NCI-H2196 treated with DMSO at 0.1 percent for 48 hours (cell line): ENCODE measurements around the gene LIN9.
"Not testable (repeated sequence)": the region's sequence is repeated elsewhere in the genome, so short reads cannot be mapped to it uniquely, and the experiment has no call there.

Source experiments
- DNase-seq: peaks from one replicate; lab custom pipeline; 2025; ENCODE audit not compliant: unreplicated experiment; lab: John Stamatoyannopoulos, UW

Gene LIN9, protein sequence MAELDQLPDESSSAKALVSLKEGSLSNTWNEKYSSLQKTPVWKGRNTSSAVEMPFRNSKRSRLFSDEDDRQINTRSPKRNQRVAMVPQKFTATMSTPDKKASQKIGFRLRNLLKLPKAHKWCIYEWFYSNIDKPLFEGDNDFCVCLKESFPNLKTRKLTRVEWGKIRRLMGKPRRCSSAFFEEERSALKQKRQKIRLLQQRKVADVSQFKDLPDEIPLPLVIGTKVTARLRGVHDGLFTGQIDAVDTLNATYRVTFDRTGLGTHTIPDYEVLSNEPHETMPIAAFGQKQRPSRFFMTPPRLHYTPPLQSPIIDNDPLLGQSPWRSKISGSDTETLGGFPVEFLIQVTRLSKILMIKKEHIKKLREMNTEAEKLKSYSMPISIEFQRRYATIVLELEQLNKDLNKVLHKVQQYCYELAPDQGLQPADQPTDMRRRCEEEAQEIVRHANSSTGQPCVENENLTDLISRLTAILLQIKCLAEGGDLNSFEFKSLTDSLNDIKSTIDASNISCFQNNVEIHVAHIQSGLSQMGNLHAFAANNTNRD

GRCh38 chr1:226308723-226309397 lies at the start of gene LIN9:
Gene LIN9 (minus strand): TSS chr1:226309164. CDS start chr1:226309139, 25 bp downstream.
- peak; percentile 79 for DNase-seq

- DNase-seq = no peak
These were observed 48.5 kb upstream of the LIN9 start for GRCh38 chr1:226357416-226357815.

- no peak for DNase-seq
These were observed 46.9 kb upstream of the LIN9 start for GRCh38 chr1:226355669-226356551.

- DNase-seq = no peak
These were observed 46.1 kb upstream of the LIN9 start for GRCh38 chr1:226355016-226355415.

DNA sequence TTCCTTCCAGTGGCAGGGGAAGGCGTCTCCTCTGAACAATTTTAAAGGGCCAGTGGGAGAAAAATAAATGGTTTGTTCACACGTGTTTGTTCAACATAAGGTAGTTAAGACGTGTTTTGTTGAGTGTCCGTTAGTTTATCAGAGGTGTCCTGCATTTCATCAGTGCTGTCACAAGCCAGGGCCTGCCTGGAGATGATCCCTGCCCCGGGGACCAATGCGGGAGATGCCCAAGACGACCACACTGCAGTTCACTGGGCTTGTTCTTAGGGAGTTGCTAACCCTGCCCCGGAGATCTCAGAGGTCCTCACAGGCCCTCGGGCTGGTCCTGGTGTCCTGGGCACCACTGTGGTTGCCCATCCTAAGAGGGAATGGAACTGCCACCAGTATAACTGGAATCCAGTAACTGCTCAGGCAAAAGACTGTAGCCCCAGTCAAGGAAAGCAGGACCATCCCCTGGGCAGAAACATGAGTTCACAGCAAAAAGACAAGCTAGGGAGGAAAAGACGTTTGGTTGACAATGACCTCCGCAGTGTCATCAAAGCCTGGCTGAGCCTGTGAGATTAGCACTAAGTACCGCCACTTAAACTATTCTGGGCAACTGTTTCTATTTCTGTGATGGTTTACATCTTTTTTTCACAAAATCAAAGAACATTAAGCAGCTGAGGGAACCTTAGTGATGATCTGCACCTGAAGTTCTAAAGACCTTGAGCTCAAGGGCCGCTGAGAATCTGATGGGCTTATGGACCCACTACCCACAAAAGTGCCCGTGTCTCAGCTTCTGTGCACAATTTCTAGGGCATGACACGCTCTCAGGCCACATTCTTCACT lies 44.9 kb upstream of the LIN9 start:
- DNase-seq = no peak

- DNase-seq = no peak
These were observed 42.7 kb upstream of the LIN9 start for GRCh38 chr1:226351709-226352108.

DNA sequence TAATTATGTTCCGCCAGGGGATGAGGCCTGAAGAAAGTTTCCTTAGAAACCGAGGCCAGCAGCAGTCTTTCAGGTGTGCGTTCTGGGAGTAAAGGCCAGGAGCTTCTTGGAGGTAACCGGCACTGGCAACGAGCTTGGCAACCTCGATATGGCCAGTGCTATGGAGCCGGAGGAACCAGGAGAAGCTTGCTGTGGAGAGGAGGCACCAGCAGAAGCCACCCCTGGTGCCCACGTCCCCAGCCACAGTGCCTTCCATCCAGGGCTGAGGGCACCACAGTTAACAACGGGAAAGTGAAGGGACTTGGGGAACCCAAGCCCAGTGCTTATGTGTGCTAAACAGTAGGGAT lies 41.5 kb upstream of the LIN9 start:
- no peak for DNase-seq

- no peak for DNase-seq
These were observed 41.0 kb upstream of the LIN9 start for GRCh38 chr1:226349801-226350518.

DNA sequence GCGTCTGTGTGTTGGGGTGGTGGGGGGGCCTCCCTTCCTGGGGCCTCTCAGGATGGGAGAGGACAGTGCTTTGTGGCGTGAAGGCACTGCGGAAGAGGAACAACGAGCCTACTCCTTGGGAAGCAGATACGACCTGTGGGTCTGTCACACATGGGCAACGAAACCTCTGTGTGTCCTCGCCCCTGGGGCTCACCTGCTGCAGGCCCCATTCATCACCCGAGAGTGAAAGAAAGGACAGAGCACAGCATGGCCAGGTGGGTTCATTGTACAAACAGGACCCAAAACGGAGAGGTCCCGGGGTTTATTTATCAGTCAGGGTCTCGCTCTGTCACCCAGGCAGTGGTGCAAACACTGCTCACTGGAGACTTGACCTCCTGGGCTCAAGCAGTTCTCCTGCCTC lies 40.1 kb upstream of the LIN9 start:
- DNase-seq = no peak

- no peak for DNase-seq
These were observed 35.7 kb upstream of the LIN9 start for GRCh38 chr1:226344441-226345259.

- DNase-seq = no peak
These were observed 33.7 kb upstream of the LIN9 start for GRCh38 chr1:226342656-226343055.

GRCh38 chr1:226340111-226340510 lies 31.1 kb upstream of the LIN9 start:
- not testable (repeated sequence) for DNase-seq

- DNase-seq = no peak
These were observed 28.4 kb upstream of the LIN9 start for GRCh38 chr1:226337276-226337875.

DNA sequence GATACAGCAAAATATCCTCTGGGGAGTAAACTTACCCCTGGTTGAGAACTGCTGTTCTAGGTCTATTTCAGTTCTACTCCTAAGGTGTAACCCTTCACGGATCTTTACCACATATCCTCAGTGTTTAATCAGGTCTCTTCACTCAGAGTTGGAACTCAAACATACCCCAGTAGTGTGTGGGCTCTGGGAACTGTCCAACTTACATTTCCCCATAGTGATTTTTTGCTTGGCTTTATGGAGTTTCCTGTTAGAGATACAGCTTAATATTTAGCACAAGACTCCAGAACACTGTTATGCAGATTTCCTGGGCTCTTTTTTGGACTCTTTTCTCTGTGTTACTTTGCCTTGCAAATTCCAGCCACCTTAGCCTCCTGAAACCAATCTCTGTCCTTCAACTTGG lies 26.7 kb upstream of the LIN9 start:
- no peak for DNase-seq

DNA sequence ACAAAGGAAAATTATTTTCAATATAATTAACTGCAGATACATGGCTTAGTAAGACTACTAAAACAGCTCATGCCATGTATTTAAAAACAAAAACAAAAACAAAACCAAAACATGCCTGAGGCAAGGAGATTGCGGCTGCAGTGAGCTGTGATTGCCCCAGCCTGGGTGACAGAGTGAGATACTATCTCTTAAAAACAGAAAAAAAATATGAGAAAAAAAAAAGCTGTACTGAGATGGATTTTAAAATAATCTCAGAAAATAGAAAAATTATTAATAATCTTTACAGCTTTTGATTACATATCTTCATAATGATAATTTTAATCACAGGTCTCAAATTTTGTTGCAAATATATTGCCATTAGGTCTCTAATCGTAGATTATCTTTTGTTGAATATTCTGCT lies 24.0 kb upstream of the LIN9 start:
- no peak for DNase-seq

GRCh38 chr1:226329237-226329636 lies 20.3 kb upstream of the LIN9 start:
- no peak for DNase-seq

DNA sequence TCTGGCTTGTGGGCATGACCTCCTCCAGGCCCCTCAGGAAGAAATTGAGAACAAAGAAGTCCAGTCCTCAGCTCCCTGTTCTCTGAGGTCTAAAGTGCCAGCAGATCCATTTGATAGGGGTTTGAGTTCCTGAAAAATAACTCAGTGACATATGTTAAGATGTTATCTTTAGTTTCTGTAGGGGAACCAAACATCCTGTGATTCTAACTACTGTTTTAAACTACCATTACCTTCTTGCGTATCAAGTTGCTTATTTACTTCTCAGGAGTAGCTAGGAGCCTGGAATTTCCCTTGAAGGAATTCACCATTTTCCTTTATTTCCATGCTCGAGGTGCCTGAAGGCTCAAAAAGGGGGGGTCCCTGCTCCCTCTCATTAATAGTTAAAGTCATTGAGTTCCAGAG lies 18.8 kb upstream of the LIN9 start:
- no peak for DNase-seq

GRCh38 chr1:226325178-226325577 lies 16.2 kb upstream of the LIN9 start:
- DNase-seq = no peak

- no peak for DNase-seq
These were observed 15.5 kb upstream of the LIN9 start for GRCh38 chr1:226324479-226324878.
